ENCODE results near the gene NOS1AP. TPM values are rescaled to one million over a fixed set of nuclear protein-coding genes. Genes with fewer than 3 reads are reported as not detected.

NOS1AP gene
- total and polyA plus RNA-seq, 9 of the 15 experiments (the other 6 are each of a cell fraction or from before 2014, with no cell fraction given): 0.07 to 1.5 (median 0.22) TPM

DNA sequence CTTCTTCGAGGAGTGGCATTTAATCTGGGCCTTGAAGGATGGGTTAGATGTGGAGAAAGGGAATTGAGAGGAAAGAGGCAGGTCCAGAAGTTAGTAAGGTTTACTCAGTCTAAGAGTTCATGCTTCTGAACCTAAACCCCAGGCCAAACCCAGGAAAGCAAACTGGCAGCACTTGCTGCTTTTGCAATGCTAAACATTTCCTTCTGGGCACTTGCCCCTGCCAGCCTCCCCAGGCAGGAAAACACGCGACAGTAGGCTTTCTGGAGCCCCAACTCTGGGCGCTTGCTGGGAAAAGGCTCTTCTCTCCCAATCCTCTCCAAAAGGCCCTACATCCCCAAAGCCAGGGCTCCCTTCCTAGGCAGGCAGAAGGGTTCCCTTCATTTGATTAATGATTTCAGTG, 48.4 kb upstream of the NOS1AP start:
- Histone ChIP-seq H3K9ac (ENCODE audit: insufficient read depth in 1 of 2, low read depth in 2 of 2, low read length in 2 of 2) (no peak overlapping the region), H3K4me2 (ENCODE audit: insufficient read depth, low read length) (no peak overlapping the region), H3K9me1 (ENCODE audit: control insufficient read depth, insufficient read depth, low read length) (no peaks in the 10 kb centered on the region), H3K27ac (ENCODE audit: extremely low read depth, low read depth, low read length) (no peak overlapping the region), H3K36me3 (ENCODE audit: control insufficient read depth, insufficient read depth, low read length) (no peaks in the 10 kb centered on the region), H4K20me1 (replicated peaks; ENCODE audit: control insufficient read depth, insufficient read depth, low read length) (no peaks in the 10 kb centered on the region; the same call in 1 of the 2 replicates), H2AFZ (ENCODE audit: low read depth, low read length) (no peak overlapping the region), H3K9me3 (replicated peaks; ENCODE audit: control insufficient read depth, insufficient read depth, low read depth, low read length) (0 out of 2 replicates have a peak, but pooled peaks cover 2% of the 10 kb centered on the region), H3K79me2 (ENCODE audit: control insufficient read depth, insufficient read depth, low read length) (no peaks in the 10 kb centered on the region), H3K27me3 (ENCODE audit: control insufficient read depth in 2 of 2, insufficient read depth in 2 of 2, low read length in 2 of 2) (peaks cover 45 to 65% of the 10 kb centered on the region in 2 experiments; a peak in 4 of 5 replicates), H3K4me1 (replicated peaks in 1 of 2; ENCODE audit: control insufficient read depth in 2 of 2, insufficient read depth in 2 of 2, low read length in 2 of 2) (peaks cover 4 to 11% of the 10 kb centered on the region in 2 experiments; a peak in 4 of 5 replicates), H3K4me3 (no peak overlapping the region)
- ChIA-PET CTCF (ENCODE audit: low intra/inter-chr PET ratio) (no interaction called here), POLR2A (no interaction called here)
- DNase-seq (ENCODE audit: extremely low read depth in 1 of 4, low spot score in 3 of 4) (no peak), FAIRE-seq (no peak), ATAC-seq (no peak)
- BruUV-seq (replicated peaks): no TSS peak
- TF ChIP-seq, protein P1, sequence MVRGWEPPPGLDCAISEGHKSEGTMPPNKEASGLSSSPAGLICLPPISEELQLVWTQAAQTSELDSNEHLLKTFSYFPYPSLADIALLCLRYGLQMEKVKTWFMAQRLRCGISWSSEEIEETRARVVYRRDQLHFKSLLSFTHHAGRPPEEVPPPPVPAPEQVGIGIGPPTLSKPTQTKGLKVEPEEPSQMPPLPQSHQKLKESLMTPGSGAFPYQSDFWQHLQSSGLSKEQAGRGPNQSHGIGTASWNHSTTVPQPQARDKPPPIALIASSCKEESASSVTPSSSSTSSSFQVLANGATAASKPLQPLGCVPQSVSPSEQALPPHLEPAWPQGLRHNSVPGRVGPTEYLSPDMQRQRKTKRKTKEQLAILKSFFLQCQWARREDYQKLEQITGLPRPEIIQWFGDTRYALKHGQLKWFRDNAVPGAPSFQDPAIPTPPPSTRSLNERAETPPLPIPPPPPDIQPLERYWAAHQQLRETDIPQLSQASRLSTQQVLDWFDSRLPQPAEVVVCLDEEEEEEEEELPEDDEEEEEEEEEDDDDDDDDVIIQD (CRISPR knock-in tag; IDR thresholded peaks at IDR 0.05): no peak
- WGBS (ENCODE audit: insufficient coverage, low coverage, missing lambda C conversion rate): 0% methylated on average over 4 of the region's 4 CpGs
- intact Hi-C loops (cut with micrococcal nuclease): no loop called here
- in situ Hi-C loops (cut with MboI): loop anchor here (25.0 kb wide), 1 partner anchor 559 kb away; no protein-coding TSS in a partner anchor

- POLR2A ChIA-PET: no interaction called here
- Histone ChIP-seq H2AFZ (ENCODE audit: low read depth, low read length) (no peak overlapping the region), H3K36me3 (ENCODE audit: control insufficient read depth, insufficient read depth, low read length) (no peaks in the 10 kb centered on the region), H3K9me1 (ENCODE audit: control insufficient read depth, insufficient read depth, low read length) (no peaks in the 10 kb centered on the region), H3K9ac (ENCODE audit: insufficient read depth in 1 of 2, low read depth in 2 of 2, low read length in 2 of 2) (no peak overlapping the region), H4K20me1 (replicated peaks; ENCODE audit: control insufficient read depth, insufficient read depth, low read length) (no peaks in the 10 kb centered on the region; the same call in 1 of the 2 replicates), H3K4me2 (ENCODE audit: insufficient read depth, low read length) (no peak overlapping the region), H3K27ac (ENCODE audit: extremely low read depth, low read depth, low read length) (no peak overlapping the region), H3K4me1 (replicated peaks in 1 of 2; ENCODE audit: control insufficient read depth in 2 of 2, insufficient read depth in 2 of 2, low read length in 2 of 2) (peaks cover 4 to 11% of the 10 kb centered on the region in 2 experiments; a peak in 4 of 5 replicates), H3K9me3 (replicated peaks; ENCODE audit: control insufficient read depth, insufficient read depth, low read depth, low read length) (peaks cover 3% of the 10 kb centered on the region; the same call in 1 of the 2 replicates), H3K4me3 (no peak overlapping the region), H3K27me3 (ENCODE audit: control insufficient read depth in 2 of 2, insufficient read depth in 2 of 2, low read length in 2 of 2) (peaks cover 47 to 61% of the 10 kb centered on the region in 2 experiments; a peak in 4 of 5 replicates), H3K79me2 (ENCODE audit: control insufficient read depth, insufficient read depth, low read length) (no peaks in the 10 kb centered on the region)
- intact Hi-C loops (cut with micrococcal nuclease) (no loop called here), in situ Hi-C loops (cut with MboI) (loop anchor here (25.0 kb wide), 1 partner anchor 560 kb away; no protein-coding TSS in a partner anchor)
- no peak for ATAC-seq
- TF ChIP-seq PCBP1 (IDR thresholded peaks at IDR 0.05; ENCODE audit: low read depth, low read length, poor library complexity, severe bottlenecking): no peak
- CTCF ChIA-PET (ENCODE audit: low intra/inter-chr PET ratio): no interaction called here
- BruUV-seq (replicated peaks): no TSS peak
- WGBS (ENCODE audit: insufficient coverage, low coverage, missing lambda C conversion rate): 3% methylated on average over 9 of the region's 9 CpGs
- FAIRE-seq: no peak
- DNase-seq (ENCODE audit: extremely low read depth in 1 of 4, low spot score in 3 of 4): no peak
Observed at GRCh38 chr1:162022626-162023025, 46.9 kb upstream of the NOS1AP start.
